GM18526 (cell line): ENCODE data around the gene LRCH3.

Source experiments
- POLR2A ChIP-seq: IDR thresholded peaks from 3 replicates; pipeline ENCODE4 v1.6.1; 2011; ENCODE audit not compliant: insufficient read length; ENCODE audit errors: extremely low read depth

LRCH3 gene

GRCh38 chr3:197791113-197791891, at the start of gene LRCH3:
LRCH3 (plus strand) TSS chr3:197791254; CDS start chr3:197791279, 25 bp downstream.
- peak; percentile 97 for TF ChIP-seq POLR2A

DNA sequence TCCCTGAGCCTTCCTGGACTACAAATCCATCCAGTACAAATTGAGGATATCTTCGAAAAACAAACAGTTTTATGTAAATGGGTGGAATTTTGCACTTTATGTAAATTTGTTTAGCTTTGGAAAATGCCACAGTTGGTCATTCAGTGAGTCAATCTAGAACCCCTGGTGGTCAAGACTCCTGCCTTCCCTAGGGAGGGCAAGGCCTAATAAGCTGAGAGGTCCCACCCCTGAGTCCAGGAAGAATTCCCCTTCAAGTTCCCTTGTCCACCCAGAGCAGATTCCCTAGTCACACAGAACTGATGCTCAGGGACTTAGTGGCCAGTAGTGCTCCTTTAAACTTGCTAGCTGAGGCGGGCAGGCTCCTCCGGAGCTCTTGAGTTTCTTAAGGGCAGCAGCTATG, 48.3 kb upstream of the LRCH3 start:
- no peak for TF ChIP-seq POLR2A

GRCh38 chr3:197746209-197746608, 44.8 kb upstream of the LRCH3 start:
- no peak for TF ChIP-seq POLR2A

DNA sequence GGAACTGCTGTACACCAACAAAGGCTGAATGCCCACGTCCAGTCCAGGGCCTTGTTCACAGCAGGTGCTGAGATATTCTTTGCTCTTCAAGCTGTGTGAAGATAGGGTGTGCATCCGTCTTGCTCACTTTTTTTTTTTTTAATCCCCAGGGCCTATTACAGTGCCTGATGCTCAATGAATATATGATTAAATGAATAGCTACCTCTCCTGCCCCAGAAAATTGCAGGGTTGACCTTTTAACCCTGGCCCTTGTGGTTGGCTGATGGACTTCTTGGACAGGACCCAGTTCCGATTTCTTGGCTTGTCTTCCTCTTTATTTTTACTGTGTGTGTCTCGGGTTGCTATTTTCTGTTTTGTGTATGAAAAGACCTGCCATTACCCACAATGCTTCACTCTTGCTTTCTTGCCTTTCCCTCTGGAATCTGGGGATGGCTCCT, 44.2 kb upstream of the LRCH3 start:
- TF ChIP-seq POLR2A = no peak

GRCh38 chr3:197748597-197749314, 42.3 kb upstream of the LRCH3 start:
- no peak for TF ChIP-seq POLR2A

DNA sequence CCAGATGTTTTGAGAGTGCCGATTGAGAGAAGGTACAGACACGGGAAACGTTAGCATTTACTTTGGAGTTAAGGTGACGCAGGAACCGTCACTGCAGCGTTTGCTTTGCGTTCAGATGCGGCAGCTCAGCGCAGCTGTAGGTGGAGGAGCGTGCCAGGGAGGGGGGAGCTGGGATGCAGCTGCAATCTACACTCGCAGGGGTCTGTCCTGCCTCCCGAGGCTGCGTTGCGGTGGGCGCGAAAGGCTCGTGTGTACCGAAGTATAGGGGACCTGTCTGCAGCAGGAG, 41.8 kb upstream of the LRCH3 start:
- TF ChIP-seq POLR2A = no peak

GRCh38 chr3:197749601-197750395, 41.3 kb upstream of the LRCH3 start, which contains the start of gene FYTTD1:
FYTTD1 (plus strand) TSS chr3:197749883; CDS start chr3:197749972, 89 bp downstream.
- TF ChIP-seq POLR2A = peak; percentile 52

GRCh38 chr3:197750396-197750831, 40.6 kb upstream of the LRCH3 start:
- peak; percentile 11 for TF ChIP-seq POLR2A

- no peak for TF ChIP-seq POLR2A
These were observed 40.0 kb upstream of the LRCH3 start for GRCh38 chr3:197750858-197751737.

GRCh38 chr3:197752107-197752506, 38.9 kb upstream of the LRCH3 start:
- no peak for TF ChIP-seq POLR2A

DNA sequence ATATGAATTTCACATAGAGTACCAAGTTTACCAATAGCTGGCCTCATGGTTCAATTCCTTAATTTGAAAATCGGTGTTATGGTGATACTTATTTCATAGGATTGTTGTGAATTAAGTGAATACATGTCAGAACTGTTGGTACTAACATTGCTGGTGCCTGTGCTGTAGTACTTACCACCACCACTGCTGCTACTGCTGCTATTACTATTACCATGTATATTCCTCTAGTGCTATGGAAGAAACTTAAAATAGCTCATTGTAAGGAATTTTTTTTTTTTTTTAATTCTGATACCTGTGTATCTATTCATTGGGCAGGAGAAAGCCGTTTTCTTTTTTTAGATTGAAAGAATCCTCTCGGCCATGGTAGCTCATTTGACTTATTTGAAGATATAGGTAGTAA, 37.8 kb upstream of the LRCH3 start:
- TF ChIP-seq POLR2A = no peak

DNA sequence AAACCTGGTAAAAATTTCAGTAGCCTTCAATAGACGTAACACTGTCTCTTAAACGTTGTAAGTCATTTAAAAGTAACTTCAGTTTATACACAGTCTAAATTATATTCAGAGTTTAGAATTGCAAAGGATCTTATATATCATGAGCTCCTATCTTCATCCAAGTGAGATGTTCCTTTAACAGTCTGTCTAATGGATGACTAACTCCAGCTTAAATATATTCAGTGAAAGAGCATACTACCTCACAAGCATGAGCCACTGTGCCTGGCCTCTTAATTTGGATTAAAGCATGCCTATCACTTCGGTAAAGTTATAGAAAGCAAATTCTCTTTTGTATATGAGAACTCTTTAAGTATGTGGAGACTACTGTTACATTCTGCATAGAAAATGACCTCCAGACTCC, 34.4 kb upstream of the LRCH3 start:
- TF ChIP-seq POLR2A = no peak

GRCh38 chr3:197758512-197758911, 32.5 kb upstream of the LRCH3 start:
- no peak for TF ChIP-seq POLR2A

- TF ChIP-seq POLR2A = no peak
These were observed 29.3 kb upstream of the LRCH3 start for GRCh38 chr3:197761784-197762183.

DNA sequence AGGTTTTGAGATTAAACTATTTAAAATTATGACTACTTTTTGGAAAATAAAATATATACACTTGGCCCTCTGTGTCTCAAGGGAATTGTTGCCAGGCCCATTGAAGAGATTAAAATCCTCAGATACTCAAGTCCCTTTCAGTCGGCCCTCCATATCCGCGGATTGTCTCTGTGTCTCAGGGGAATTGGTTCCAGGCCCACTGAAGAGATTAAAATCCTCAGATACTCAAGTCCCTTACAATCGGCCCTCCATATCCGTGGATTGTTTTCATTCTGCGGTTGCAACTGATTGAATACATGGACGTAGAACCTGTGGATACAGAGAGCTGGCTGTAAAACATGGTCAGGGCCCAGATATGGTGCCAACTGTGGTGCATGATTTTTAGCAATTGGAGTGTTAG, 15.7 kb upstream of the LRCH3 start:
- TF ChIP-seq POLR2A = no peak
